Naive thymus-derived CD8-positive, alpha-beta T cell (primary cell): ENCODE data around the gene PDX1. TPM values are rescaled to one million over a fixed set of nuclear protein-coding genes. Genes with fewer than 3 reads are reported as not detected.

Experiments
- ATAC-seq, 2 donors: fragments of 150-1000 bp; cut with Tn5 transposase in 1 of 2; sonication (Bioruptor Pico), chemical (Tn5 transposase) in 1 of 2; 1 replicate in 1 of 2; 2 replicates in 1 of 2; pipeline ENCODE4 v1.10.0; 2021; ENCODE audit warnings: mild to moderate bottlenecking in 2 of 2, moderate library complexity in 2 of 2
- POLR2A ChIA-PET: fragments of 350-600 bp; sonication (Branson Sonifier 250); formaldehyde crosslinking; loops from one replicate; lab custom pipeline; 2021; ENCODE audit warnings: antibody characterized with exemption; lab: Charles Lee
- DNase-seq, 10 donors: peaks; one replicate each; pipeline versions ENCODE4 v3.0.0 to v3.0.0-alpha.2; 2020 to 2022
- H3K27ac Mint-ChIP-seq, 10 donors: one replicate each; pipeline ENCODE4 v1.8.0; 2020 to 2022; ENCODE audit warnings: mild to moderate bottlenecking in 10 of 10, mixed read lengths in 10 of 10, moderate library complexity in 4 of 10, inconsistent platforms in 1 of 10
- H3K27me3 Mint-ChIP-seq, 5 donors: one replicate each; pipeline ENCODE4 v1.8.0; 2021 to 2022; ENCODE audit warnings: mixed read lengths in 5 of 5
- H3K36me3 Mint-ChIP-seq, 3 donors: one replicate each; pipeline ENCODE4 v1.8.0; 2020 to 2022; ENCODE audit warnings: mixed read lengths in 3 of 3, mild to moderate bottlenecking in 2 of 3, inconsistent platforms in 1 of 3
- H3K4me1 Mint-ChIP-seq, 4 donors: one replicate each; pipeline ENCODE4 v1.8.0; 2021 to 2022; ENCODE audit warnings: mixed read lengths in 4 of 4
- H3K4me3 Mint-ChIP-seq, 10 donors: one replicate each; pipeline ENCODE4 v1.8.0; 2020 to 2022; ENCODE audit warnings: mild to moderate bottlenecking in 10 of 10, mixed read lengths in 10 of 10, moderate library complexity in 6 of 10, inconsistent platforms in 1 of 10
- H3K9me3 Mint-ChIP-seq, 9 donors: one replicate each; pipeline ENCODE4 v1.8.0; 2020 to 2022; ENCODE audit warnings: mixed read lengths in 9 of 9, mild to moderate bottlenecking in 3 of 9, inconsistent platforms in 1 of 9, moderate library complexity in 1 of 9
- polyA plus RNA-seq, 3 donors: library from polyadenylated mRNA; unstranded; fragments of 300-500 nt; fragmentation: Illumina TruSeq; gene quantifications; one replicate each; pipeline ENCODE4 v1.2.3, GENCODE V29; 2021
- total RNA-seq, 8 experiments: library from RNA in 2 of 8; stranded (reverse) in 2 of 8; gene quantifications; one replicate each; pipeline ENCODE4 v1.2.3 and lab custom pipeline; 2021 to 2026

Gene PDX1
- not detected for total RNA-seq
- polyA plus RNA-seq = not detected
- total RNA-seq (lab: John Stamatoyannopoulos, UW) = 0 to 0.09 (median 0) reads per million in 6 experiments

- Mint-ChIP-seq H3K4me1 (peaks cover 15 to 42% (median 35%) of the 10 kb centered on the region in 4 donors), H3K4me3 (peak within 1 kb of the TSS; percentile 61 to 87 (median 80)), H3K27ac (peak within 1 kb of the TSS in 1 of 10 donors; percentile 65), H3K27me3 (peaks cover 37 to 85% (median 62%) of the 10 kb centered on the region in 5 donors), H3K9me3 (peaks cover 0 to 3% (median 0%) of the 10 kb centered on the region in 9 donors), H3K36me3 (peaks cover 0 to 2% (median 0%) of the 10 kb centered on the region in 3 donors)
- ATAC-seq = peak in 1 of 2 donors; percentile 56
- POLR2A ChIA-PET = no interaction called here
- DNase-seq = no peak
Measured at GRCh38 chr13:27919934-27920676, at the start of gene PDX1. PDX1 (plus strand) TSS chr13:27920000; CDS start chr13:27920139, 139 bp downstream.

GRCh38 chr13:27878274-27878673 lies 41.5 kb upstream of the PDX1 start:
- Mint-ChIP-seq H3K4me3 (no peak overlapping the region), H3K9me3 (peaks cover 0 to 14% (median 4%) of the 10 kb centered on the region in 9 donors), H3K27ac (no peak overlapping the region), H3K27me3 (peaks cover 28 to 72% (median 54%) of the 10 kb centered on the region in 5 donors), H3K4me1 (no peaks in the 10 kb centered on the region), H3K36me3 (peaks cover 0 to 5% (median 2%) of the 10 kb centered on the region in 3 donors)
- ATAC-seq = no peak
- DNase-seq = no peak
- POLR2A ChIA-PET = no interaction called here

- no peak for ATAC-seq
- no peaks in the 10 kb centered on the region for H3K4me1 Mint-ChIP-seq
- no peak for DNase-seq
- peaks cover 8 to 29% (median 19%) of the 10 kb centered on the region in 9 donors for H3K9me3 Mint-ChIP-seq
- H3K27me3 Mint-ChIP-seq = peaks cover 15 to 49% (median 20%) of the 10 kb centered on the region in 5 donors
- peaks cover 0 to 14% (median 0%) of the 10 kb centered on the region in 3 donors for H3K36me3 Mint-ChIP-seq
- no peak overlapping the region for H3K4me3 Mint-ChIP-seq
- POLR2A ChIA-PET = no interaction called here
- H3K27ac Mint-ChIP-seq = no peak overlapping the region
Measured at GRCh38 chr13:27889471-27889870, 30.3 kb upstream of the PDX1 start.

- H3K4me3 Mint-ChIP-seq = no peak overlapping the region
- H3K27ac Mint-ChIP-seq = no peak overlapping the region
- H3K9me3 Mint-ChIP-seq = peaks cover 6 to 31% (median 18%) of the 10 kb centered on the region in 9 donors
- H3K27me3 Mint-ChIP-seq = peaks cover 43 to 94% (median 51%) of the 10 kb centered on the region in 5 donors
- POLR2A ChIA-PET = no interaction called here
- ATAC-seq (no peak), DNase-seq (no peak)
- H3K36me3 Mint-ChIP-seq = peaks cover 0 to 20% (median 0%) of the 10 kb centered on the region in 3 donors
- no peaks in the 10 kb centered on the region for H3K4me1 Mint-ChIP-seq
Measured at GRCh38 chr13:27896726-27897125, 23.1 kb upstream of the PDX1 start.

- Mint-ChIP-seq H3K36me3 (no peaks in the 10 kb centered on the region), H3K4me1 (no peaks in the 10 kb centered on the region), H3K4me3 (no peak overlapping the region), H3K27ac (no peak overlapping the region), H3K27me3 (peaks cover 44 to 85% (median 67%) of the 10 kb centered on the region in 5 donors), H3K9me3 (peaks cover 0 to 2% (median 0%) of the 10 kb centered on the region in 9 donors)
- DNase-seq (no peak), ATAC-seq (no peak)
- POLR2A ChIA-PET = no interaction called here
Measured at GRCh38 chr13:27904719-27905118, 15.1 kb upstream of the PDX1 start.

- Mint-ChIP-seq H3K27ac (no peak overlapping the region), H3K27me3 (peaks cover 43 to 81% (median 59%) of the 10 kb centered on the region in 5 donors), H3K36me3 (no peaks in the 10 kb centered on the region), H3K4me3 (no peak overlapping the region), H3K9me3 (peaks cover 0 to 2% (median 0%) of the 10 kb centered on the region in 9 donors), H3K4me1 (peaks cover 0 to 1% (median 0%) of the 10 kb centered on the region in 4 donors)
- ATAC-seq = no peak
- POLR2A ChIA-PET = no interaction called here
- no peak for DNase-seq
Measured at GRCh38 chr13:27905650-27906049, 14.2 kb upstream of the PDX1 start.

- H3K4me3 Mint-ChIP-seq = no peak overlapping the region
- DNase-seq (no peak), ATAC-seq (no peak)
- peaks cover 0 to 1% (median 0%) of the 10 kb centered on the region in 4 donors for H3K4me1 Mint-ChIP-seq
- no peaks in the 10 kb centered on the region for H3K36me3 Mint-ChIP-seq
- peaks cover 33 to 69% (median 49%) of the 10 kb centered on the region in 5 donors for H3K27me3 Mint-ChIP-seq
- POLR2A ChIA-PET = no interaction called here
- no peaks in the 10 kb centered on the region for H3K9me3 Mint-ChIP-seq
- H3K27ac Mint-ChIP-seq = no peak overlapping the region
Measured at GRCh38 chr13:27907121-27907787, 12.5 kb upstream of the PDX1 start.

- no peak for DNase-seq
- POLR2A ChIA-PET = no interaction called here
- no peaks in the 10 kb centered on the region for H3K36me3 Mint-ChIP-seq
- peaks cover 0 to 1% (median 0%) of the 10 kb centered on the region in 4 donors for H3K4me1 Mint-ChIP-seq
- ATAC-seq = no peak
- peaks cover 32 to 69% (median 47%) of the 10 kb centered on the region in 5 donors for H3K27me3 Mint-ChIP-seq
- H3K9me3 Mint-ChIP-seq = no peaks in the 10 kb centered on the region
- no peak overlapping the region for H3K4me3 Mint-ChIP-seq
- H3K27ac Mint-ChIP-seq = no peak overlapping the region
Measured at GRCh38 chr13:27909378-27909777, 10.4 kb upstream of the PDX1 start.

GRCh38 chr13:27911521-27911920 lies 8.3 kb upstream of the PDX1 start:
- POLR2A ChIA-PET = no interaction called here
- DNase-seq (no peak), ATAC-seq (no peak)
- peaks cover 0 to 1% (median 0%) of the 10 kb centered on the region in 4 donors for H3K4me1 Mint-ChIP-seq
- H3K27ac Mint-ChIP-seq = no peak overlapping the region
- no peak overlapping the region for H3K4me3 Mint-ChIP-seq
- H3K9me3 Mint-ChIP-seq = no peaks in the 10 kb centered on the region
- H3K27me3 Mint-ChIP-seq = peaks cover 25 to 72% (median 49%) of the 10 kb centered on the region in 5 donors
- H3K36me3 Mint-ChIP-seq = no peaks in the 10 kb centered on the region

- H3K4me3 Mint-ChIP-seq = no peak overlapping the region
- H3K27me3 Mint-ChIP-seq = peaks cover 21 to 74% (median 52%) of the 10 kb centered on the region in 5 donors
- POLR2A ChIA-PET = no interaction called here
- H3K4me1 Mint-ChIP-seq = peaks cover 7 to 13% (median 9%) of the 10 kb centered on the region in 4 donors
- H3K27ac Mint-ChIP-seq = no peak overlapping the region
- no peak for DNase-seq
- no peaks in the 10 kb centered on the region for H3K9me3 Mint-ChIP-seq
- peaks cover 0 to 2% (median 0%) of the 10 kb centered on the region in 3 donors for H3K36me3 Mint-ChIP-seq
- ATAC-seq = no peak
Measured at GRCh38 chr13:27913160-27913559, 6.6 kb upstream of the PDX1 start.

GRCh38 chr13:27915301-27916207 lies 4.2 kb upstream of the PDX1 start:
- peaks cover 0 to 2% (median 0%) of the 10 kb centered on the region in 3 donors for H3K36me3 Mint-ChIP-seq
- no peak overlapping the region for H3K27ac Mint-ChIP-seq
- POLR2A ChIA-PET = no interaction called here

More at GRCh38 chr13:27915301-27916207, 4.2 kb upstream of the PDX1 start:
- Mint-ChIP-seq H3K9me3 (peaks cover 0 to 1% (median 0%) of the 10 kb centered on the region in 9 donors), H3K27me3 (peaks cover 32 to 76% (median 54%) of the 10 kb centered on the region in 5 donors), H3K4me1 (peaks cover 10 to 23% (median 22%) of the 10 kb centered on the region in 4 donors), H3K4me3 (no peak overlapping the region)
- ATAC-seq (no peak), DNase-seq (no peak)
